GM12892 (cell line): ENCODE results near the gene FAM120AOS.

Source experiments
- DNase-seq: peaks from one replicate; pipeline ENCODE4 v3.0.0; 2011; ENCODE audit not compliant: insufficient read length
- FAIRE-seq: peaks from 2 replicates; lab custom pipeline; 2011; peaks lifted over from hg19 to GRCh38; lab: Jason Lieb, UNC
- POLR2A ChIP-seq: IDR thresholded peaks from 2 replicates; pipeline ENCODE4 v1.6.1; 2011; ENCODE audit warnings: low read depth, low read length, control low read depth
- POLR2AphosphoS5 ChIP-seq: IDR thresholded peaks from 2 replicates; pipeline ENCODE4 v1.6.1; 2011; ENCODE audit warnings: low read depth, low read length, control low read depth
- TAF1 ChIP-seq: IDR thresholded peaks from 2 replicates; pipeline ENCODE4 v1.6.1; 2011; ENCODE audit warnings: low read depth, mild to moderate bottlenecking, control low read depth, low read length, borderline replicate concordance

The FAM120AOS gene

DNA sequence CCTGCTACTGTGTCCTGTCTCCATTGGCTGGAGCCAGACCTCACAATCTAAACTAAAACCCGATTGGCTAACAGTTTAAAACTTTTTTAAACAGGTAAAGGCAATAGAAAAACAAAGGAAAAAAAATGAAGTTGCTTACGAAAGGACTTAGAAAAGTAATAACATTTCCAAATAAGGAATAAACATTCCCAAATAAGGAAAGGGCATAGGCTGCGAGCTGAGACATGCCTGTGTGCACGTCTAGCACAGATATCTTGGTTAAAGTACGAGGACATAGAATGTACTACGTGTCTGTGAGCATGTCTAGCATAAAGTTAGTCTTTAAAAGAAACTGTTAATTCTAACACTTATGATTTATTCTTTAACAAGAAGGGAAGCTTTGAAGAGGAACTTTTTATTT lies 17.2 kb downstream of the FAM120AOS start:
- TF ChIP-seq POLR2AphosphoS5, result no peak
- TF ChIP-seq POLR2A, result no peak
- no peak for TF ChIP-seq TAF1
- DNase-seq (no peak), FAIRE-seq (no peak)

DNA sequence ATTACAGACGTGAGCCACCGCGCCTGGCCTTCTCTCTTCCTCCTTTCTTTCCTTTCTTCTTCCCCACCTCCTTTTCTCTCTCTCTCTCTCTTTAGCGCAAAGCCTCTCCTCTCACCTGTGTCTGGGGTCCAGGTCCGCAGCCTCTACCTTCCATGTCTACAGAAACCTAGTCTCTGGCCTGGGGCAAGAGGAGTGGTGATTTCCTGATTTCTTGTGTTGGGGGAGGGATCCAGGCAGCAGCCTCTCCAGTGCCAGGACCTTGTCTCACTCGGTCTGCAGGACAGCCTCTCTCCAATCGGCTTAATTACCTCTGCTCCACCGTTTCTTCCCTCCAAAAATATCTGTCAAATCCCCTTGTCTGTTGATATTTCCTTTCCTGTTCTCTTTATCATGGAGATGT lies 18.0 kb downstream of the FAM120AOS start:
- TF ChIP-seq TAF1 (no peak), POLR2AphosphoS5 (no peak), POLR2A (no peak)
- DNase-seq (no peak), FAIRE-seq (no peak)

DNA sequence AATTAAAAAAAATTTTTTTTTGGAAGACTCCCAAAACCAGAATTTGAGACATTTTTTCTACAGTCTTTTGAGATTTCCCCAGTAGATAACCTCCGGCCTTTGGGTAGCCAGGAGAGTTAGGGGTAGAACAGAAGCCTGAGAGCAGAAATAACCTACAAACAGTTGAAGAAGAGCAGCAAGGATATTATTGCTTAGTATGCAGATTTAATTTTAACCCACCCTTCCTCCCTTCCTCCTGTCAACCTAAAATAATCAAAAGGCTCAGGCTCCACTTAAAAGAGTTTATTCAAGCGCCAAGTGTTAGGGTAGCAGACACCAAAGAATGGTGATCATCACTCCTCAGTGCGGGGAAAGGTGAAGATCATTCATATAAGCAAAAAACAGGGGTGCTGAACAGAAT lies 19.3 kb downstream of the FAM120AOS start:
- no peak for DNase-seq
- FAIRE-seq, result no peak
- no peak for TF ChIP-seq POLR2AphosphoS5

DNA sequence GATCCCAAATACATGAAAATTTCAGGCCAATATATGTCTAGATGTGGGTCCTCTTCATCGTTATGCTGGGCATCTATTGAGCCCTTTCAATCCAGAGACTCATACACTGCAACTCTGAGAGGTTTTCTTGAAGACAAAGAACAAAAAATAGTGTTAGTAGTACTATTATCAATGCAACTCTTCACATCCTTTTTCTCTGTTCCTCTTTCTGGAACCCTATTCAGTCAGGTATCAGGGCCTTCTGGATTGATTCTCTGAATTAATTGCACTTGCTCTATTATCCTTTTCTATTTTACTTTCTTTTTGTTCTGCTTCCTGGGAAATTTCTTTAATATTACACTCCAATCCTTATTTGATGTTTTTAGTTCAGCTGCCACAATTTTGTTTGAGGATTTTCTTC lies 20.4 kb downstream of the FAM120AOS start:
- no peak for FAIRE-seq
- TF ChIP-seq POLR2AphosphoS5 (no peak), POLR2A (no peak), TAF1 (no peak)
- DNase-seq, result no peak

DNA sequence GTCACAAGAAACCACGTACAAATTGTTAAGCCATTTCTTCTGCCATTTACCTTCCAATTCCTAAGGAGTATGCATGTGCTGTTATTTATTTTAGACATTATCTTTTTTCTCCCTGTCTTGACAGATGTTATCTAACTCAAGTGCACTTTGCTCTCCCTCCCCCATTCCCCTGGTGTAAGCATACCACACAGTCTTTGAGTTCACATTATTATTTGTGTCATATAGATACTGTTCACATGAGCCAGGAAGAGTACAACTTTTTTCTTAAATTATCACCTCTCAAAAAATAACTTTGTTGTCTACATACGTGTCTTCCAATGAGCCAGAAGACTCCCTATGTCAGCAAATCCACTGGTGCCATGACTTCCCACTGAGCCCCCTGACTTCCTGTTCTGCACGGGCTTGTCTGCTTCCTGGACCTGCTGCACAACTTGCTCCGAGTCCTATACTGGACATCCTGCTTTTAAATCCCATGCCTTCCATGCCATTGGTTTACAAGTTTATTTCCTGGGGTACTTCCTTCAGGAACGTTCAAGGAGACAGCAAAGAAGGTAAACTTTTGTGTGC lies 21.8 kb downstream of the FAM120AOS start:
- DNase-seq (no peak), FAIRE-seq (no peak)
- TF ChIP-seq POLR2A (no peak), TAF1 (no peak), POLR2AphosphoS5 (no peak)

DNA sequence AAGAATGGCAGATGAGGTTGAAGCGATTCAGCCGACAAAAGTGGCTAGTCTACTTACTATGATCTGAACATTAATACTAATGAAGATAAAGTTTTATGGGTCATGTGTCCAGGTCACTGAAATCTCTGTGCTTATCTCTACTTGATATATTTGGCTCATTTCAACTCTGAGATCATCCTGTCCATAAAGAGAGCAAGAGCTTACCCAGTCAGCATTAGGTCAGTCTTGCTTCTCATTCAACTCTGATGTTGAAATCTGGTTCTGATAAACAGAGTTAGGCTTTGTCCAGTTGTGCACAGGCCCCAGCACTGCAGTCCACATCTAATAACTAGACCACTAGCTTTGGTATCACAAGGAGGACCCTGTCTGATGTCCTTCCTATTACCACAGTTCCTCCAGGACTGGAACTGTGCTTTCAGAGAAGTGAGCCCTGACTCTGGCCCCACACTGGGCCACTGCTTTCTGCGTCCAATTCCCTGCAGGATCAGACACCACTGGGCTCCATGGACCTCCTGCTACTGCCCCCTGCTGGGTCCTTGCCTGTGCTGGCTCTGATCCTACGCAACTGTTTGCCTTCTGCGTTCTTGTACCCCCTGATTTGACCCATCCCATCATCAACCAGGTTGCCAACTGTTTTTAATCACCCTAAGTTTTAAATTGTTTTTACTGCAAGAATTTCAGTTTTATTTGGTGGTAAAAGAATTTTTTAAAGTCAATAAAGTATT lies 25.6 kb downstream of the FAM120AOS start:
- no peak for DNase-seq
- TF ChIP-seq POLR2AphosphoS5 (no peak), POLR2A (no peak), TAF1 (no peak)
- no peak for FAIRE-seq

DNA sequence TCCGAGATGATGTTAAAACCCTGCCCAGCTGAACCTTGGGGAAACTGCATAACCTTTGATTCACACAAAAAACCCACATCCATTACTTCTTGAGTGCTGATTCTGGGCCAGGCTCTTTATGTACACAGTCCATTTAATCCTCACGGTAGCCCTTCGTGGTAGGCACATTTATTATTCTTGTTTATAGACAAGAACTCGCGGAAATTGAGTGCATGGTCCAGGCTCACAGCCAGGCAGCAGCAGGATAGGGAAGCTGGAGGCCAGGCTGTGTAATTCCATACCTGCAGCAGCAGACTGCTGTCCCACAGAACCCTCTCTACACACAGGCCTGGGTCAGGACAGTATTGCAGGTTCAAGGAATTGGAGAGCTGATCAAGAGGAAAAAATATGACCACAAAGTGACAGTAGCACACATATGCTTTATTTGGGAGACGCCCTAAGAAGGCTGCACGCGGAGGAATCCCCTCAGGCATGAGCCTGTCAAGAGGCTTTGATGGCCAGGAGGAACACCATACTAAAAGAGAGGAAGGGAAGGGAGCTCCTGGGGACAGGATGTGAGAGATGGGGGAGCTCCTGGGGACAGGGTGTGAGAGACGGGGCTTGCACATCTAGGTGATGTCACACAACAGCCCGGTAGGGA lies 30.3 kb downstream of the FAM120AOS start:
- no peak for FAIRE-seq
- no peak for TF ChIP-seq POLR2AphosphoS5
- no peak for DNase-seq

DNA sequence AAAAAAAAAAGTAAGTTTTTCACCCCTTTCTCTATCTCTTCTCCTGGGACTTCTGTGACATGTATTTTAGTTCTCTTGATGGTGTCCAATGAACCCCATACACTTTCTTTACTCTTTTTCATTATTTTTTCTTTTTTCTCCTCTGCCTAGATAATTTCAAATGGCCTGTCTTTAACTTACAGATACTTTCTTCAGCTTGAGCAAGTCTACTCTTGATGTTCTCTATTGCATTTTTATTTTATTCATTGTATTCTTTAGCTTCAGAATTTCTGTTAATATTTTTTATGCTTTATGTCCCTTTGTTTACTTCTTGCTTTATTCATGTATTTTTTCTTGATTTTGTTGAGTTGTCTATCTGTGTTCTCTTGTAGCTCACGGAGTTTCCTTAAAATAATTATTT lies 34.4 kb downstream of the FAM120AOS start:
- DNase-seq, result no peak
- no peak for TF ChIP-seq POLR2AphosphoS5
- TF ChIP-seq POLR2A, result no peak
- no peak for TF ChIP-seq TAF1
- no peak for FAIRE-seq

DNA sequence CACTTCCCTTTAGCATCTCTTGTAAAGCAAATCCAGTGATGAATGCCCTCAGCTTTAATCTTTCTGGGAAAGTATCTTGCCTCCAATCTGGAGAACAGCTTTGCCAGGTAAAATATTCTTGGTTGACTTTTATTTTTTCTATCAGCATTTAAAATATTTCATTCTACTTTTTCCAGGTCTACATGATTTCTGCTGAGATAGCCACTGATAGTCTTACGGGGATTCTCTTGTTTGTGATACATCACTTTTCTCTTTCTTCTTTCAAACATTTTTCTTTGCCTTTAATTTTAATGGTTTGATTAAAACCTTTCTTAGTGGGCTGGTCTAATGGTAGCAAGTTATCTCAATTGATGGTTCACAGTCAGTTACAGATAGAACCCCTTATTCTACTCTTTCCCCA lies 35.8 kb downstream of the FAM120AOS start:
- DNase-seq (no peak), FAIRE-seq (no peak)
- TF ChIP-seq POLR2A, result no peak
- no peak for TF ChIP-seq POLR2AphosphoS5
- TF ChIP-seq TAF1, result no peak

DNA sequence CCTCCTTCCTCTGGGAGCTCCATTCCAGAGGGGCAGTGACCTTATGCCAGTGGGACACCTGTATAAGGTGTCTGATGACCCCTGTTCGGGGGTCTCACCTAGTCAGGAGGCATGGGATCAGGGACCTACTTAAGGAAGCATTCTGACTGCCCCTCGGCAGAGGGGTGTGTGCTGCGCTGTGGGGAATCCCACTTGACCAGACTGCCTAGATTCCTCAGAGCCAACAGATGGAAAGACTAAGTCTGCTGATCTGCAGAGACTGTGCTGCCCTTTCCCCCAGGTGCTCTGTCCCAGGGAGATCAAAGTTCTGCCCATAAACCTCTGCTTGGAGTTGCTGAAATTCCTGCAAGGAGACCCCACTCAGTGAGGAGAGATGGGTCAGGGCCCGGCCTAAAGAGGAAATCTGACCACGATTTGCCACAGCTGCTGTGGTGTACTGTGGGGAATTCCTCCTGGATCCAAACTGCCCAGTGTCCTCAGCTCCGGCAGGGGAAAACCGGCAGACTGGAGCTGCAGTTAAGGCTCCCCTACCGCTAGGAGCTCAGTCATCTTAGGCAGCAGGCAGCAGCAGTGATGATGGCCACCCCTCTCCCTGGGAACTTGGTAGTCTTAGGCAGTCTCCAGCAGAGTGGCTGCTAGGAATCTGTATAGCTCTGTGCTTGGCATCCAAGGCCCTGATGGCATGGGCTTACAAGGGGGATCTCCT lies 36.7 kb downstream of the FAM120AOS start:
- DNase-seq (no peak), FAIRE-seq (no peak)
- TF ChIP-seq POLR2A (no peak), POLR2AphosphoS5 (no peak), TAF1 (no peak)

DNA sequence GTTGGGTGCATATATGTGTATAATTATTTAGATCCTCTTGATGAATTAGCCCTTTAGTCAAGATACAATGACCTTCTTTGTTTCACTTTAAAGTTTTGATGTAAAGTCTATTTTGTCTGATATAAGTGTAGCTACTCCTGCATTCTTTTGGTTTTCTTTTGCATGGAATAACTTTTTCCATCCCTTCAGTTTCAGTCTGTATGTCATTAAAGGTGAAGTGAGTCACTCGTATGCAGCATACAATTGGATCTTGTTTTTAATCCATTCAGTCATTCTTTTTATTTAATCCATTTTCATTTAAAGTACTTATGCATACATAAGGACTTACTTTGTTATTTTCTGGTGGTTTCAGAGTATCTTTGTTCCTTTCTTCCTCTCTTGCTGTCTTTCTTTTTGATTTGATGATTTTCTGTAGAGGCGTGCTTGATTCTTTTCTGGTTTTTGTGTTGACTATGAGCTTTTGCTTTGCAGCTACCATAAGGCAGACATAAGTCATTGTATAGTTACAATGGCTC lies 38.1 kb downstream of the FAM120AOS start:
- no peak for TF ChIP-seq TAF1
- no peak for TF ChIP-seq POLR2A
- no peak for TF ChIP-seq POLR2AphosphoS5
- DNase-seq, result no peak
- no peak for FAIRE-seq

DNA sequence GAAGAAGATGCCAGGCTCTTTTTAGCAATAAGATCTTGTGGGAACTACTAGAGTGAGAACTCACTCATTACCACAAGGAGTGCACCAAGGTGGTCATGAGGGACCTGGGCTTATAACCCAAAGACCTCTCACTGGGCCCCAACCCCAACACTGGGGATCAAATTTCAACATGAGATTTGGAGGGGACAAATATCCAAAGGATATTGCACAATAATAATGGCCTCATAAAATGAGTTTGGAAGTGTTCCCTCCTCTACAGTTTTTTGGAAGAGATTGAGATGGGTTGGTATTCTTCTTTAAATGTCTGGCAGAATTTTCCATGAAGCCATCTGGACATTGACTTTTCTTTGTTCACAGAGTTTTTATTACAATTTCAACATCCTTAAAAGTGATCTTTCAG lies 39.9 kb downstream of the FAM120AOS start:
- TF ChIP-seq TAF1, result no peak
- TF ChIP-seq POLR2AphosphoS5, result no peak
- FAIRE-seq (no peak), DNase-seq (no peak)
